IMR-90 (cell line): ENCODE results near the gene CYP8B1. TPM values are rescaled to one million over a fixed set of nuclear protein-coding genes. Genes with fewer than 3 reads are reported as not detected.

Source experiments
- ATAC-seq: fragments of 200-7000 bp; cut with Tn5 transposase; 2 replicates; pipeline ENCODE4 v1.9.1; 2020; ENCODE audit warnings: low read depth, mild to moderate bottlenecking, moderate library complexity
- BruUV-seq: library from RNA; stranded (reverse); fragments of 400-500 nt; replicated peaks from 2 replicates; lab custom pipeline; 2021; lab: Mats Ljungman, UMichigan
- CTCF ChIA-PET: fragments of 300-600 bp; formaldehyde crosslinking; extraction: SDS; loops from one replicate; lab custom pipeline; 2021; ENCODE audit warnings: antibody characterized with exemption; lab: Yijun Ruan, JAX
- POLR2A ChIA-PET: fragments of 300-600 bp; sonication (Branson Sonifier 250); formaldehyde crosslinking; loops from one replicate; lab custom pipeline; 2022; ENCODE audit warnings: antibody characterized with exemption; ENCODE audit not compliant: unreplicated experiment; lab: Charles Lee
- DNase-seq: peaks from one replicate; pipeline ENCODE4 v3.0.0; 2013
- H2AFZ ChIP-seq: replicated peaks from 2 replicates; pipeline ENCODE3; 2013; ENCODE audit warnings: low read length, mild to moderate bottlenecking; ENCODE audit not compliant: poor library complexity
- H2AK5ac ChIP-seq: 2 replicates; pipeline ENCODE4 v1.6.1; 2013; ENCODE audit warnings: low read depth, low read length, inconsistent platforms
- H2AK9ac ChIP-seq: replicated peaks from 2 replicates; pipeline ENCODE3; 2013; ENCODE audit warnings: mild to moderate bottlenecking, low read depth, low read length, moderate library complexity; ENCODE audit not compliant: poor library complexity
- H2BK120ac ChIP-seq: 2 replicates; pipeline ENCODE4 v1.6.1; 2013; ENCODE audit warnings: low read depth, low read length, inconsistent platforms
- H2BK15ac ChIP-seq: 3 replicates; pipeline ENCODE4 v1.6.1; 2013; ENCODE audit warnings: low read depth, low read length, inconsistent platforms
- H2BK20ac ChIP-seq: 2 replicates; pipeline ENCODE4 v1.6.1; 2013; ENCODE audit warnings: low read depth, mild to moderate bottlenecking, inconsistent platforms, low read length, moderate library complexity
- H2BK5ac ChIP-seq: 2 replicates; pipeline ENCODE4 v1.6.1; 2013; ENCODE audit warnings: mild to moderate bottlenecking, low read depth, low read length, inconsistent platforms; ENCODE audit not compliant: poor library complexity, severe bottlenecking
- H3K14ac ChIP-seq: replicated peaks from 2 replicates; pipeline ENCODE4 v1.6.1; 2013; ENCODE audit warnings: low read depth, low read length, inconsistent platforms
- H3K18ac ChIP-seq: 2 replicates; pipeline ENCODE4 v1.6.1; 2013; ENCODE audit warnings: low read depth, low read length, control low read depth
- H3K23ac ChIP-seq: 2 replicates; pipeline ENCODE4 v1.6.1; 2013; ENCODE audit warnings: low read depth, low read length, inconsistent platforms
- H3K27ac ChIP-seq: 2 replicates; pipeline ENCODE4 v1.5.1; 2013; ENCODE audit warnings: mild to moderate bottlenecking, control low read depth, low read length; ENCODE audit not compliant: insufficient read depth
- H3K27me3 ChIP-seq: 2 replicates; pipeline ENCODE4 v1.6.1; 2013; ENCODE audit warnings: low read length; ENCODE audit not compliant: control insufficient read depth, insufficient read depth
- H3K36me3 ChIP-seq: 2 replicates; pipeline ENCODE4 v1.6.1; 2013; ENCODE audit warnings: low read length, mixed read lengths; ENCODE audit not compliant: control insufficient read depth, insufficient read depth
- H3K4ac ChIP-seq: 2 replicates; pipeline ENCODE4 v1.6.1; 2013; ENCODE audit warnings: low read depth, low read length, inconsistent platforms
- H3K4me1 ChIP-seq: 2 replicates; pipeline ENCODE4 v1.6.1; 2013; ENCODE audit warnings: low read length, mixed read lengths; ENCODE audit not compliant: control insufficient read depth, insufficient read depth
- H3K4me2 ChIP-seq: 2 replicates; pipeline ENCODE4 v1.6.1; 2013; ENCODE audit warnings: low read depth, mild to moderate bottlenecking, control low read depth, low read length, moderate library complexity
- H3K4me3 ChIP-seq: 2 replicates; pipeline ENCODE4 v1.5.1; 2013; ENCODE audit warnings: low read depth, mild to moderate bottlenecking, control low read depth, low read length, moderate library complexity; ENCODE audit not compliant: insufficient read depth
- H3K56ac ChIP-seq: 2 replicates; pipeline ENCODE4 v1.6.1; 2013; ENCODE audit warnings: low read length, inconsistent platforms; ENCODE audit not compliant: insufficient read depth; ENCODE audit errors: extremely low read depth
- H3K79me1 ChIP-seq, 2 experiments: 2 replicates each; pipeline ENCODE4 v1.6.1; 2013; ENCODE audit warnings: low read length in 2 of 2, inconsistent platforms in 1 of 2, low read depth in 1 of 2
- H3K9ac ChIP-seq: 2 replicates; pipeline ENCODE4 v1.6.1; 2013; ENCODE audit warnings: low read depth, low read length, control low read depth
- H3K9me1 ChIP-seq: 2 replicates; pipeline ENCODE4 v1.6.1; 2013; ENCODE audit warnings: low read length, inconsistent platforms; ENCODE audit not compliant: insufficient read depth
- H3K9me3 ChIP-seq: 2 replicates; pipeline ENCODE4 v1.6.1; 2013; ENCODE audit warnings: low read length; ENCODE audit not compliant: control insufficient read depth, insufficient read depth
- H4K20me1 ChIP-seq: 2 replicates; pipeline ENCODE4 v1.6.1; 2013; ENCODE audit warnings: low read length, inconsistent platforms; ENCODE audit not compliant: insufficient read depth
- H4K5ac ChIP-seq: 2 replicates; pipeline ENCODE4 v1.6.1; 2013; ENCODE audit warnings: mild to moderate bottlenecking, low read depth, low read length, control low read depth
- H4K8ac ChIP-seq, 2 experiments: 2 replicates each; pipeline ENCODE4 v1.6.1; 2013; ENCODE audit warnings: low read depth in 2 of 2, low read length in 2 of 2, control low read depth in 1 of 2, inconsistent platforms in 1 of 2
- H4K91ac ChIP-seq: 2 replicates; pipeline ENCODE4 v1.6.1; 2013; ENCODE audit warnings: low read depth, low read length, inconsistent platforms; ENCODE audit not compliant: insufficient read depth
- BHLHE40 ChIP-seq: fragments of 150-350 bp; IDR thresholded peaks from 2 replicates; pipeline ENCODE4 v1.6.1; 2016; ENCODE audit warnings: mild to moderate bottlenecking, low read depth, low read length
- CEBPB ChIP-seq: IDR thresholded peaks from 2 replicates; pipeline ENCODE4 v1.6.1; 2012; ENCODE audit warnings: low read depth, low read length, improper control_type of control experiment
- CHD1 ChIP-seq: IDR thresholded peaks from 2 replicates; pipeline ENCODE4 v1.6.1; 2012; ENCODE audit warnings: low read depth, low read length, improper control_type of control experiment
- FOS ChIP-seq: fragments of 150-350 bp; IDR thresholded peaks from 2 replicates; pipeline ENCODE4 v1.6.1; 2016; ENCODE audit warnings: low read depth, low read length
- MAFK ChIP-seq: IDR thresholded peaks from 2 replicates; pipeline ENCODE4 v1.6.1; 2012; ENCODE audit warnings: low read depth, low read length, improper control_type of control experiment
- MAZ ChIP-seq: IDR thresholded peaks from 2 replicates; pipeline ENCODE4 v1.6.1; 2012; ENCODE audit warnings: low read depth, mild to moderate bottlenecking, low read length, improper control_type of control experiment, moderate library complexity, borderline replicate concordance
- MXI1 ChIP-seq: IDR thresholded peaks from 2 replicates; pipeline ENCODE4 v1.6.1; 2012; ENCODE audit warnings: low read depth, mild to moderate bottlenecking, low read length, moderate library complexity, borderline replicate concordance
- NFE2L2 ChIP-seq: fragments of 150-350 bp; IDR thresholded peaks from 2 replicates; pipeline ENCODE4 v1.6.1; 2016; ENCODE audit warnings: low read depth, mild to moderate bottlenecking, low read length
- POLR2A ChIP-seq: IDR thresholded peaks from 2 replicates; pipeline ENCODE4 v1.6.1; 2012; ENCODE audit warnings: mild to moderate bottlenecking, low read depth, low read length
- RAD21 ChIP-seq: IDR thresholded peaks from 2 replicates; pipeline ENCODE4 v1.6.1; 2012; ENCODE audit warnings: low read length, improper control_type of control experiment
- RCOR1 ChIP-seq: IDR thresholded peaks from 2 replicates; pipeline ENCODE4 v1.6.1; 2012; ENCODE audit warnings: mild to moderate bottlenecking, low read length, improper control_type of control experiment; ENCODE audit not compliant: insufficient replicate concordance
- RFX5 ChIP-seq: IDR thresholded peaks from 2 replicates; pipeline ENCODE4 v1.8.0; 2012; ENCODE audit warnings: low read depth, mild to moderate bottlenecking, low read length, moderate library complexity
- SMC3 ChIP-seq: fragments of 150-350 bp; IDR thresholded peaks from 2 replicates; pipeline ENCODE4 v1.6.1; 2016; ENCODE audit warnings: low read depth, mild to moderate bottlenecking, antibody characterized with exemption, low read length, moderate library complexity
- WGBS, 2 experiments: methylation state at CpG; one replicate each; pipeline versions ENCODE4 v1.1.5 to v1.1.7; 2013; ENCODE audit warnings: missing lambda C conversion rate in 2 of 2; ENCODE audit not compliant: insufficient read length in 1 of 2; ENCODE audit errors: extremely low coverage in 2 of 2; 5-methylcytosine and 5-hydroxymethylcytosine counted together
- dilution Hi-C: fragments of 300-500 bp; cut with HindIII; formaldehyde crosslinking; loops from one replicate; pipeline ENCODE4 v1.14.3; 2018; ENCODE audit warnings: low sequenced_read_pairs; ENCODE audit not compliant: unreplicated experiment
- in situ Hi-C: fragments of 300-500 bp; cut with MboI; formaldehyde crosslinking; loops from 3 replicates; pipeline ENCODE4 v1.14.3; 2019; ENCODE audit warnings: low sequenced_read_pairs, inconsistent platforms, mixed read lengths
- intact Hi-C: fragments of 100-400 bp; cut with micrococcal nuclease; formaldehyde crosslinking; loops from 2 replicates; pipeline ENCODE4 v1.10.0; 2022
- polyA plus RNA-seq, 3 experiments: library from polyadenylated mRNA; depleted of rRNA; stranded (reverse); fragments of >200 nt; gene quantifications; 2 replicates each; pipeline ENCODE4 v1.2.3, GENCODE V29; 2012; ENCODE audit warnings: low replicate concordance in 1 of 3
- total RNA-seq: library from RNA; depleted of rRNA; stranded (reverse); fragments of >200 nt; gene quantifications from 2 replicates; pipeline ENCODE4 v1.2.3, GENCODE V29; 2012
- TF ChIP-seq, protein P1 (sequence below): conservative IDR thresholded peaks from 2 replicates; pipeline ENCODE4 v1.5.1; 2012; ENCODE audit warnings: mild to moderate bottlenecking, low read depth, low read length, improper control_type of control experiment
- TF ChIP-seq, protein P2 (sequence below): fragments of 150-350 bp; IDR thresholded peaks from 2 replicates; pipeline ENCODE4 v1.6.1; 2016; ENCODE audit warnings: low read depth, mild to moderate bottlenecking, low read length, moderate library complexity, borderline replicate concordance
- TF ChIP-seq, protein P3 (sequence below): fragments of 150-350 bp; IDR thresholded peaks from 2 replicates; pipeline ENCODE4 v1.6.1; 2017; ENCODE audit warnings: mild to moderate bottlenecking, antibody characterized with exemption, low read length, low read depth

Gene CYP8B1
- total and polyA plus RNA-seq, 2 of the 4 experiments (the other 2 are of a cell fraction): not detected

DNA sequence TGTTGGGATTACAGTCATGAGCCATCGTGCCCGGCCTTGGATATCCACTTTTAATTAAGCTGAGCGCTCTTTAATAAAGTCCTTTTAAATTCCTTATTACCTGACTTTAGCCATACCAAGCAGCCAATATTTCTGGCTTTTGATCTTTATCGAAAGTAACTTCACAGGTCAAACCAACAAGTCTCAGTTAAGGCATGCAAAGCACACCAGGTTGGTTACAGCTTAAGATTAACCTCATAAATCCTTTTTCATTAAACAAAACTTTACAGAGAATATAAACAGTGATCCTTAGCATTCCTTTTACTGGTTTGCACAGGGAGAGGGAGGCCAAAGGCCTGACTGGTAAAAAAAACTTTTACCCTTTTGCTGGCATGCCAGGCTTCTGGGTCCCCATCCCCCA, 47.9 kb upstream of the CYP8B1 start:
- CTCF ChIA-PET: no interaction called here
- no peak overlapping the region for H2BK5ac ChIP-seq
- H3K4me1 ChIP-seq: no peaks in the 10 kb centered on the region
- H3K56ac ChIP-seq: no peak overlapping the region
- ATAC-seq: no peak
- no TSS peak for BruUV-seq
- no peak overlapping the region for H2AK9ac ChIP-seq
- intact Hi-C loops: no loop called here
- no peaks in the 10 kb centered on the region for H3K27me3 ChIP-seq
- no peak overlapping the region for H2AFZ ChIP-seq
- H4K91ac ChIP-seq: no peak overlapping the region
- no peak overlapping the region for H3K4me2 ChIP-seq
- H3K9me1 ChIP-seq: no peaks in the 10 kb centered on the region
- POLR2A ChIA-PET: no interaction called here
- H2BK15ac ChIP-seq: no peak overlapping the region
- in situ Hi-C loops: no loop called here
- H4K20me1 ChIP-seq: no peaks in the 10 kb centered on the region
- no peak overlapping the region for H2BK120ac ChIP-seq
- H2BK20ac ChIP-seq: no peak overlapping the region
- no peak overlapping the region for H3K27ac ChIP-seq
- H4K8ac ChIP-seq: no peak overlapping the region
- no peak for DNase-seq
- no peak overlapping the region for H3K4ac ChIP-seq
- H3K79me1 ChIP-seq: no peaks in the 10 kb centered on the region
- dilution Hi-C loops: no loop called here
- TF ChIP-seq RAD21 (no peak), MXI1 (no peak), FOS (no peak), POLR2A (no peak), CHD1 (no peak), NFE2L2 (no peak), MAFK (no peak), BHLHE40 (no peak), RFX5 (no peak), CEBPB (no peak), RCOR1 (no peak), SMC3 (no peak), MAZ (no peak)
- TF ChIP-seq, protein P1, sequence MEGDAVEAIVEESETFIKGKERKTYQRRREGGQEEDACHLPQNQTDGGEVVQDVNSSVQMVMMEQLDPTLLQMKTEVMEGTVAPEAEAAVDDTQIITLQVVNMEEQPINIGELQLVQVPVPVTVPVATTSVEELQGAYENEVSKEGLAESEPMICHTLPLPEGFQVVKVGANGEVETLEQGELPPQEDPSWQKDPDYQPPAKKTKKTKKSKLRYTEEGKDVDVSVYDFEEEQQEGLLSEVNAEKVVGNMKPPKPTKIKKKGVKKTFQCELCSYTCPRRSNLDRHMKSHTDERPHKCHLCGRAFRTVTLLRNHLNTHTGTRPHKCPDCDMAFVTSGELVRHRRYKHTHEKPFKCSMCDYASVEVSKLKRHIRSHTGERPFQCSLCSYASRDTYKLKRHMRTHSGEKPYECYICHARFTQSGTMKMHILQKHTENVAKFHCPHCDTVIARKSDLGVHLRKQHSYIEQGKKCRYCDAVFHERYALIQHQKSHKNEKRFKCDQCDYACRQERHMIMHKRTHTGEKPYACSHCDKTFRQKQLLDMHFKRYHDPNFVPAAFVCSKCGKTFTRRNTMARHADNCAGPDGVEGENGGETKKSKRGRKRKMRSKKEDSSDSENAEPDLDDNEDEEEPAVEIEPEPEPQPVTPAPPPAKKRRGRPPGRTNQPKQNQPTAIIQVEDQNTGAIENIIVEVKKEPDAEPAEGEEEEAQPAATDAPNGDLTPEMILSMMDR: no peak
- TF ChIP-seq, protein P2, sequence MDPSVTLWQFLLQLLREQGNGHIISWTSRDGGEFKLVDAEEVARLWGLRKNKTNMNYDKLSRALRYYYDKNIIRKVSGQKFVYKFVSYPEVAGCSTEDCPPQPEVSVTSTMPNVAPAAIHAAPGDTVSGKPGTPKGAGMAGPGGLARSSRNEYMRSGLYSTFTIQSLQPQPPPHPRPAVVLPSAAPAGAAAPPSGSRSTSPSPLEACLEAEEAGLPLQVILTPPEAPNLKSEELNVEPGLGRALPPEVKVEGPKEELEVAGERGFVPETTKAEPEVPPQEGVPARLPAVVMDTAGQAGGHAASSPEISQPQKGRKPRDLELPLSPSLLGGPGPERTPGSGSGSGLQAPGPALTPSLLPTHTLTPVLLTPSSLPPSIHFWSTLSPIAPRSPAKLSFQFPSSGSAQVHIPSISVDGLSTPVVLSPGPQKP: no peak
- TF ChIP-seq, protein P3, sequence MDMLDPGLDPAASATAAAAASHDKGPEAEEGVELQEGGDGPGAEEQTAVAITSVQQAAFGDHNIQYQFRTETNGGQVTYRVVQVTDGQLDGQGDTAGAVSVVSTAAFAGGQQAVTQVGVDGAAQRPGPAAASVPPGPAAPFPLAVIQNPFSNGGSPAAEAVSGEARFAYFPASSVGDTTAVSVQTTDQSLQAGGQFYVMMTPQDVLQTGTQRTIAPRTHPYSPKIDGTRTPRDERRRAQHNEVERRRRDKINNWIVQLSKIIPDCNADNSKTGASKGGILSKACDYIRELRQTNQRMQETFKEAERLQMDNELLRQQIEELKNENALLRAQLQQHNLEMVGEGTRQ: no peak
- no peak overlapping the region for H3K9ac ChIP-seq
- H3K18ac ChIP-seq: no peak overlapping the region
- H2AK5ac ChIP-seq: no peak overlapping the region
- 33% methylated on average over 1 of the region's 4 CpGs; no CpG with 5 or more reads in 1 of the 2 experiments for WGBS, 2 experiments
- H3K4me3 ChIP-seq: no peak overlapping the region
- no peak overlapping the region for H4K5ac ChIP-seq
- no peak overlapping the region for H3K14ac ChIP-seq
- H3K9me3 ChIP-seq: no peaks in the 10 kb centered on the region
- no peaks in the 10 kb centered on the region for H3K36me3 ChIP-seq
- no peak overlapping the region for H3K23ac ChIP-seq
